K562 (cell line): ENCODE measurements around the gene F12. TPM values are rescaled to one million over a fixed set of nuclear protein-coding genes. Genes with fewer than 3 reads are reported as not detected.

ENCODE experiments used
- BMI1 ChIP-seq: fragments of 150-350 bp; IDR thresholded peaks from 2 replicates; pipeline ENCODE4 v1.6.1; 2014; ENCODE audit warnings: low read length
- CBX1 ChIP-seq: sonication (generic); IDR thresholded peaks from 2 replicates; pipeline ENCODE4 v1.6.1; 2016; ENCODE audit warnings: antibody characterized with exemption, low read depth, mild to moderate bottlenecking
- DIDO1 ChIP-seq: fragments of 450-650 bp; IDR thresholded peaks from 2 replicates; pipeline ENCODE4 v1.6.1; 2016; ENCODE audit warnings: low read depth, missing biosample characterization, missing genetic modification characterization
- HDAC1 ChIP-seq, 2 experiments: fragments of 450-650 bp; IDR thresholded peaks; 2 replicates each; pipeline ENCODE4 v1.6.1; 2016 to 2017; ENCODE audit warnings: inconsistent platforms in 1 of 2, mild to moderate bottlenecking in 1 of 2, moderate library complexity in 1 of 2
- NUFIP1 ChIP-seq: fragments of 450-650 bp; IDR thresholded peaks from 2 replicates; pipeline ENCODE4 v1.6.1; 2018; ENCODE audit not compliant: partially characterized antibody
- SIN3A ChIP-seq, 2 experiments: fragments of 150-350 bp in 1 of 2; IDR thresholded peaks; 2 replicates each; pipeline ENCODE4 v1.6.1; 2011 to 2016; ENCODE audit warnings: borderline replicate concordance in 2 of 2, low read depth in 2 of 2, low read length in 2 of 2, mild to moderate bottlenecking in 2 of 2, moderate library complexity in 2 of 2; ENCODE audit not compliant: control insufficient read depth in 1 of 2
- TEAD1 ChIP-seq, 2 experiments: fragments of 450-650 bp in 1 of 2; sonication (generic) in 1 of 2; formaldehyde crosslinking; IDR thresholded peaks; 2 replicates each; pipeline versions ENCODE4 v1.4.0 to v1.8.0; 2020 to 2022; ENCODE audit warnings: mild to moderate bottlenecking in 2 of 2, missing genetic modification reagents in 1 of 2
- ZBTB1 ChIP-seq: sonication (generic); formaldehyde crosslinking; IDR thresholded peaks from 2 replicates; pipeline ENCODE4 v1.8.1; 2023; ENCODE audit warnings: missing genetic modification reagents, low read depth, mild to moderate bottlenecking, borderline replicate concordance
- ZFP1 ChIP-seq: fragments of 450-650 bp; formaldehyde crosslinking; IDR thresholded peaks from 2 replicates; pipeline ENCODE4 v1.4.0; 2020; ENCODE audit warnings: mild to moderate bottlenecking, mixed read lengths
- ZNF184 ChIP-seq: sonication (generic); formaldehyde crosslinking; IDR thresholded peaks from 2 replicates; pipeline ENCODE4 v1.5.0; 2020; ENCODE audit warnings: missing genetic modification reagents
- ZNF551 ChIP-seq: fragments of 250-450 bp; sonication (Bioruptor Pico); IDR thresholded peaks from 2 replicates; pipeline ENCODE4 v1.5.0; 2021; ENCODE audit warnings: mild to moderate bottlenecking, moderate library complexity
- ZNF695 ChIP-seq: fragments of 450-650 bp; formaldehyde crosslinking; IDR thresholded peaks from 2 replicates; pipeline ENCODE4 v1.4.0; 2020; ENCODE audit warnings: mild to moderate bottlenecking, moderate library complexity
- ZNF76 ChIP-seq: fragments of 250-450 bp; sonication (Bioruptor Pico); IDR thresholded peaks from 2 replicates; pipeline ENCODE4 v1.4.0; 2020; ENCODE audit warnings: mild to moderate bottlenecking, moderate library complexity, borderline replicate concordance
- ZNF780A ChIP-seq: fragments of 250-450 bp; sonication (Bioruptor Pico); IDR thresholded peaks from 2 replicates; pipeline ENCODE4 v1.5.0; 2021; ENCODE audit warnings: mild to moderate bottlenecking
- polyA plus RNA-seq, 8 experiments: library from polyadenylated mRNA; depleted of rRNA in 4 of 8; stranded (reverse) in 5 of 8; unstranded in 3 of 8; fragments of >200 nt; fragmentation: Nextera tagmentation in 2 of 8; fragmentation: Illumina TruSeq in 1 of 8; extraction: Ambion mirVana in 2 of 8; extraction: Trizol in 1 of 8; gene quantifications; 2 replicates each; pipeline versions ENCODE4 v1.2.1 to v1.2.3, GENCODE V29; 2011 to 2014; ENCODE audit warnings: inconsistent platforms in 1 of 8, missing spikeins in 1 of 8
- total RNA-seq, 7 experiments: library from RNA; depleted of rRNA in 6 of 7; stranded (reverse); fragments of >200 nt in 6 of 7; fragmentation: Illumina TruSeq in 2 of 7; extraction: Trizol in 2 of 7; gene quantifications; 2 replicates each; pipeline versions ENCODE4 v1.2.1 to v1.2.3, GENCODE V29; 2011 to 2021; ENCODE audit warnings: low replicate concordance in 1 of 7
- TF ChIP-seq, protein P1 (sequence below): fragments of 250-450 bp; sonication (Bioruptor Pico); IDR thresholded peaks from 2 replicates; pipeline ENCODE4 v1.8.0; 2022; ENCODE audit warnings: inconsistent platforms, mild to moderate bottlenecking, moderate library complexity, borderline replicate concordance
- TF ChIP-seq, protein P2 (sequence below): sonication (generic); formaldehyde crosslinking; IDR thresholded peaks from 2 replicates; pipeline ENCODE4 v1.8.1; 2023; ENCODE audit warnings: mild to moderate bottlenecking, missing genetic modification reagents, moderate library complexity
- TF ChIP-seq, protein P3 (sequence below): sonication (generic); formaldehyde crosslinking; IDR thresholded peaks from 2 replicates; pipeline ENCODE4 v1.8.0; 2022; ENCODE audit warnings: missing genetic modification reagents, mild to moderate bottlenecking, moderate library complexity, borderline replicate concordance
- TF ChIP-seq, protein P4 (sequence below): sonication (generic); formaldehyde crosslinking; IDR thresholded peaks from 2 replicates; pipeline ENCODE4 v1.9.0; 2022; ENCODE audit warnings: mild to moderate bottlenecking, missing genetic modification reagents
- TF ChIP-seq, protein P5 (sequence below): sonication (generic); formaldehyde crosslinking; IDR thresholded peaks from 2 replicates; pipeline ENCODE4 v1.8.1; 2023; ENCODE audit warnings: missing genetic modification reagents, mild to moderate bottlenecking, borderline replicate concordance

F12 gene
- total and polyA plus RNA-seq, 9 of the 15 experiments (the other 6 are each of a cell fraction or from before 2014, with no cell fraction given), result 0.59 to 18.3 (median 3.6) TPM

DNA sequence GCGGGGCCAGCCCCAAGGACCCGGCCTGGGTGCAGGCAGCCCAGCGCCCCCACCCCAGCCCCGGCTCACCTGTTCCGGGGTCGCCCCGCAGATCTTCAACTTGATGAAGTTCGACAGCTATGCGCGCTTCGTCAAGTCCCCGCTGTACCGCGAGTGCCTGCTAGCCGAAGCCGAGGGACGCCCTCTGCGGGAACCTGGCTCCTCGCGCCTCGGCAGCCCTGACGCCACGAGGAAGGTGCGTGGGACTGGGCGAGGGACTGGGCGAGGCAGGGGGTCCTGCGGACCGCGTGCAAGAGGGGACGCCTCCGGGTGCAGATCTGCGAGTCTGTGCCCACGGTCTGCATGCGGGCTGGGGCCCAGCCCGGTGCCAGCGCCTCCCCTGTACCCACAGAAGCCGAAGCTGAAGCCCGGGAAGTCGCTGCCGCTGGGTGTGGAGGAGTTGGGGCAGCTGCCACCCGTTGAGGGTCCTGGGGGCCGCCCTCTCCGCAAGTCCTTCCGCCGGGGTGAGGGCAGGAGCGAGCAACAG lies 42.0 kb downstream of the F12 start (continued):
- 0 out of 2 replicates have a peak, but pooled peaks have one; percentile 38 for TF ChIP-seq DIDO1
- TF ChIP-seq, protein P1, sequence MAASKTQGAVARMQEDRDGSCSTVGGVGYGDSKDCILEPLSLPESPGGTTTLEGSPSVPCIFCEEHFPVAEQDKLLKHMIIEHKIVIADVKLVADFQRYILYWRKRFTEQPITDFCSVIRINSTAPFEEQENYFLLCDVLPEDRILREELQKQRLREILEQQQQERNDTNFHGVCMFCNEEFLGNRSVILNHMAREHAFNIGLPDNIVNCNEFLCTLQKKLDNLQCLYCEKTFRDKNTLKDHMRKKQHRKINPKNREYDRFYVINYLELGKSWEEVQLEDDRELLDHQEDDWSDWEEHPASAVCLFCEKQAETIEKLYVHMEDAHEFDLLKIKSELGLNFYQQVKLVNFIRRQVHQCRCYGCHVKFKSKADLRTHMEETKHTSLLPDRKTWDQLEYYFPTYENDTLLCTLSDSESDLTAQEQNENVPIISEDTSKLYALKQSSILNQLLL (CRISPR knock-in tag), result no peak
- no peak for TF ChIP-seq ZNF780A (CRISPR knock-in tag)
- TF ChIP-seq, protein P2, sequence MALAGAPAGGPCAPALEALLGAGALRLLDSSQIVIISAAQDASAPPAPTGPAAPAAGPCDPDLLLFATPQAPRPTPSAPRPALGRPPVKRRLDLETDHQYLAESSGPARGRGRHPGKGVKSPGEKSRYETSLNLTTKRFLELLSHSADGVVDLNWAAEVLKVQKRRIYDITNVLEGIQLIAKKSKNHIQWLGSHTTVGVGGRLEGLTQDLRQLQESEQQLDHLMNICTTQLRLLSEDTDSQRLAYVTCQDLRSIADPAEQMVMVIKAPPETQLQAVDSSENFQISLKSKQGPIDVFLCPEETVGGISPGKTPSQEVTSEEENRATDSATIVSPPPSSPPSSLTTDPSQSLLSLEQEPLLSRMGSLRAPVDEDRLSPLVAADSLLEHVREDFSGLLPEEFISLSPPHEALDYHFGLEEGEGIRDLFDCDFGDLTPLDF (CRISPR knock-in tag), result 0 out of 2 replicates have a peak, but pooled peaks have one; percentile 70
- TF ChIP-seq SIN3A (IDR thresholded peaks at IDR 0.05; ENCODE audit: borderline replicate concordance in 2 of 2, control insufficient read depth in 1 of 2, low read depth in 2 of 2, low read length in 2 of 2), result peak in 1 of 2 experiments; percentile 4; a peak in 1 of 4 replicates
- TF ChIP-seq ZFP1, result peak; percentile 5; the same call in 1 of the 2 replicates
- TF ChIP-seq, protein P3, sequence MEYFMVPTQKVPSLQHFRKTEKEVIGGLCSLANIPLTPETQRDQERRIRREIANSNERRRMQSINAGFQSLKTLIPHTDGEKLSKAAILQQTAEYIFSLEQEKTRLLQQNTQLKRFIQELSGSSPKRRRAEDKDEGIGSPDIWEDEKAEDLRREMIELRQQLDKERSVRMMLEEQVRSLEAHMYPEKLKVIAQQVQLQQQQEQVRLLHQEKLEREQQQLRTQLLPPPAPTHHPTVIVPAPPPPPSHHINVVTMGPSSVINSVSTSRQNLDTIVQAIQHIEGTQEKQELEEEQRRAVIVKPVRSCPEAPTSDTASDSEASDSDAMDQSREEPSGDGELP (CRISPR knock-in tag), result peak; percentile 88
- peak in 1 of 2 experiments; percentile 83; a peak in 1 of 4 replicates for TF ChIP-seq TEAD1 (CRISPR knock-in tag; IDR thresholded peaks at IDR 0.05)
- TF ChIP-seq NUFIP1, result peak; percentile 68
- peak in 1 of 2 experiments; percentile 53; a peak in 1 of 4 replicates for TF ChIP-seq HDAC1 (IDR thresholded peaks at IDR 0.05)
- 0 out of 2 replicates have a peak, but pooled peaks have one; percentile 11 for TF ChIP-seq ZNF76 (CRISPR knock-in tag)
- peak; percentile 86; the same call in 1 of the 2 replicates for TF ChIP-seq ZNF695 (CRISPR knock-in tag)
- TF ChIP-seq, protein P4, sequence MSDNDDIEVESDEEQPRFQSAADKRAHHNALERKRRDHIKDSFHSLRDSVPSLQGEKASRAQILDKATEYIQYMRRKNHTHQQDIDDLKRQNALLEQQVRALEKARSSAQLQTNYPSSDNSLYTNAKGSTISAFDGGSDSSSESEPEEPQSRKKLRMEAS (CRISPR knock-in tag), result peak; percentile 94
- TF ChIP-seq, protein P5, sequence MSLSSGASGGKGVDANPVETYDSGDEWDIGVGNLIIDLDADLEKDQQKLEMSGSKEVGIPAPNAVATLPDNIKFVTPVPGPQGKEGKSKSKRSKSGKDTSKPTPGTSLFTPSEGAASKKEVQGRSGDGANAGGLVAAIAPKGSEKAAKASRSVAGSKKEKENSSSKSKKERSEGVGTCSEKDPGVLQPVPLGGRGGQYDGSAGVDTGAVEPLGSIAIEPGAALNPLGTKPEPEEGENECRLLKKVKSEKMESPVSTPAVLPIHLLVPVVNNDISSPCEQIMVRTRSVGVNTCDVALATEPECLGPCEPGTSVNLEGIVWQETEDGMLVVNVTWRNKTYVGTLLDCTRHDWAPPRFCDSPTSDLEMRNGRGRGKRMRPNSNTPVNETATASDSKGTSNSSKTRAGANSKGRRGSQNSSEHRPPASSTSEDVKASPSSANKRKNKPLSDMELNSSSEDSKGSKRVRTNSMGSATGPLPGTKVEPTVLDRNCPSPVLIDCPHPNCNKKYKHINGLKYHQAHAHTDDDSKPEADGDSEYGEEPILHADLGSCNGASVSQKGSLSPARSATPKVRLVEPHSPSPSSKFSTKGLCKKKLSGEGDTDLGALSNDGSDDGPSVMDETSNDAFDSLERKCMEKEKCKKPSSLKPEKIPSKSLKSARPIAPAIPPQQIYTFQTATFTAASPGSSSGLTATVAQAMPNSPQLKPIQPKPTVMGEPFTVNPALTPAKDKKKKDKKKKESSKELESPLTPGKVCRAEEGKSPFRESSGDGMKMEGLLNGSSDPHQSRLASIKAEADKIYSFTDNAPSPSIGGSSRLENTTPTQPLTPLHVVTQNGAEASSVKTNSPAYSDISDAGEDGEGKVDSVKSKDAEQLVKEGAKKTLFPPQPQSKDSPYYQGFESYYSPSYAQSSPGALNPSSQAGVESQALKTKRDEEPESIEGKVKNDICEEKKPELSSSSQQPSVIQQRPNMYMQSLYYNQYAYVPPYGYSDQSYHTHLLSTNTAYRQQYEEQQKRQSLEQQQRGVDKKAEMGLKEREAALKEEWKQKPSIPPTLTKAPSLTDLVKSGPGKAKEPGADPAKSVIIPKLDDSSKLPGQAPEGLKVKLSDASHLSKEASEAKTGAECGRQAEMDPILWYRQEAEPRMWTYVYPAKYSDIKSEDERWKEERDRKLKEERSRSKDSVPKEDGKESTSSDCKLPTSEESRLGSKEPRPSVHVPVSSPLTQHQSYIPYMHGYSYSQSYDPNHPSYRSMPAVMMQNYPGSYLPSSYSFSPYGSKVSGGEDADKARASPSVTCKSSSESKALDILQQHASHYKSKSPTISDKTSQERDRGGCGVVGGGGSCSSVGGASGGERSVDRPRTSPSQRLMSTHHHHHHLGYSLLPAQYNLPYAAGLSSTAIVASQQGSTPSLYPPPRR, result 0 out of 2 replicates have a peak, but pooled peaks have one; percentile 52
- TF ChIP-seq ZNF184 (CRISPR knock-in tag), result no peak
- TF ChIP-seq CBX1, result peak; percentile 69; the same call in 1 of the 2 replicates
- TF ChIP-seq ZNF551 (CRISPR knock-in tag), result no peak
- TF ChIP-seq BMI1, result no peak
- TF ChIP-seq ZBTB1 (CRISPR knock-in tag), result peak; percentile 62; the same call in 1 of the 2 replicates
